Epithelial cell of proximal tubule (primary cell): ENCODE data around the gene FBXO24. TPM values are rescaled to one million over a fixed set of nuclear protein-coding genes. Genes with fewer than 3 reads are reported as not detected.

Experiments
- DNase-seq: peaks from one replicate; pipeline ENCODE4 v3.0.0-alpha.2; 2011; ENCODE audit warnings: low read depth
- H3K4me3 ChIP-seq: 2 replicates; pipeline ENCODE4 v1.5.1; 2011; ENCODE audit warnings: low read depth, mild to moderate bottlenecking, low read length
- CTCF ChIP-seq: conservative IDR thresholded peaks from 2 replicates; pipeline ENCODE4 v1.5.1; 2012; ENCODE audit warnings: low read depth, mild to moderate bottlenecking, low read length
- total RNA-seq: library from RNA; depleted of rRNA; stranded (reverse); fragments of >200 nt; gene quantifications from 2 replicates; pipeline ENCODE4 v1.2.3, GENCODE V29; 2015

Gene FBXO24
- total RNA-seq, 1 donor from 2014 or later = 1.0 TPM

GRCh38 chr7:100589341-100589947 is 3.3 kb downstream of the FBXO24 start:
- no peak for DNase-seq
- no peak overlapping the region for H3K4me3 ChIP-seq
- no peak for TF ChIP-seq CTCF

DNA sequence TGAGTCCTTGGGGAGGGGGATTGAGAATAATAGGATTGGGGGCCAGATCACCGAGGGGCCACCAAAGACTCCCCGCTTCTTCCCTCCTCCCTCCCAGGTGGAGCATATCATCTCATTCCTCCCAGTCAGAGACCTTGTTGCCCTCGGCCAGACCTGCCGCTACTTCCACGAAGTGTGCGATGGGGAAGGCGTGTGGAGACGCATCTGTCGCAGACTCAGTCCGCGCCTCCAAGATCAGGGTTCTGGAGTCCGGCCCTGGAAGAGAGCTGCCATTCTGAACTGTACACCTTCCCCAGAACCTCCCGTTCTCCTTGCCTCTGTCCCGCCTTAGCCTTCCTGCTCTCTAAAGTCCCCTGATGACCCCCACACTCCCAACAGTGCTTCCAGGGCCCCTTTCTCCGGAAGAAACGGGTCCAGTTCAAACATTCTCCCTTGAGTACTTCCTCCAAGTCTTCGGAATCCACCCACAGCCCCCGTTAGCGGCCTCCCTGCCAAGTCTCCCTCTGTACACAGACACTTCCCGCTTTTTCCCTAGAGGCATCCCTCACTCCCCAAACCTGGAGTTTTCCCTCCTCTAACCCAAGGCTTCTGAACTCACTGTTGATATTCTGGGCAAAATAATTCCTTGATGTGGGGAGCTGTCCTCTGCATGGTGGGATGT is 4.1 kb downstream of the FBXO24 start:
- no peak overlapping the region for H3K4me3 ChIP-seq
- no peak for TF ChIP-seq CTCF

GRCh38 chr7:100591596-100591995 is 5.5 kb downstream of the FBXO24 start:
- no peak for TF ChIP-seq CTCF
- no peak for DNase-seq
- no peak overlapping the region for H3K4me3 ChIP-seq

More for the DNA sequence above, 4.1 kb downstream of the FBXO24 start:
- no peak for DNase-seq

DNA sequence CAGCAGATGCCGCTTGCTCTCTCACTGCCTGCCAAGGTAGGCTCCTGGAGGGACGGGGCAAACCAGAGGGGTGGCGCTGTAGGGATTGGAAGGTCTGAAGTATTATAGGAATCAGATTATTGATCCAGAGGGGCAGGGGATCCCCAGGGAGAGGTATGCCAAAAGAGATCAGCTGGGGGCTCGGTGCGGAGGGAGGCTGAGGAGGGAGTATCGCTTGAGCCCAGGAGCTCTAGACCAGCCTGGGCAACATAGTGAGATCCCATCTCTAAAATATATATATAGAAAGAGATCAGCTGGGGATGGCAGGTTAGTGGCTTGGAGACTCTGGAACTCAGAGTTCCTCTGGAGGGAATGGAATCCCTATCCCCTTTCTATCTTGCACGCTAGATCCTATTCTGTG is 9.1 kb downstream of the FBXO24 start:
- H3K4me3 ChIP-seq = no peak overlapping the region
- no peak for TF ChIP-seq CTCF
- DNase-seq = no peak

GRCh38 chr7:100598425-100598824 is 12.3 kb downstream of the FBXO24 start:
- no peak overlapping the region for H3K4me3 ChIP-seq
- no peak for TF ChIP-seq CTCF
- no peak for DNase-seq

GRCh38 chr7:100599911-100600729 is 14.0 kb downstream of the FBXO24 start:
- no peak for DNase-seq
- H3K4me3 ChIP-seq = no peak overlapping the region
- TF ChIP-seq CTCF = no peak
